Measurements from ENCODE around the gene ACOX3.
A peak's percentile ranks its signal among the peaks of the same experiment; 100 is the strongest.

ACOX3 gene

GRCh38 chr4:8439168-8439567 is 1.4 kb downstream of the ACOX3 start:
- Histone ChIP-seq H2AFZ (ENCODE audit: low read length) (no peak overlapping the region), H3K4me2 (ENCODE audit: low read depth, low read length, poor library complexity, severe bottlenecking) (peak overlapping the region; percentile 75), H3F3A (ENCODE audit: low read depth) (no peaks in the 10 kb centered on the region), H3K9me3 (ENCODE audit: insufficient read depth, low read depth, low read length) (no peaks in the 10 kb centered on the region), H3K36me3 (ENCODE audit: insufficient read depth, low read length) (no peaks in the 10 kb centered on the region), H3K4me3 (ENCODE audit: low read length, poor library complexity, severe bottlenecking) (peak overlapping the region; percentile 92), H3K9me2 (replicated peaks; ENCODE audit: low read depth, low read length) (no peaks in the 10 kb centered on the region), H4K20me1 (ENCODE audit: insufficient read depth, low read length, poor library complexity, severe bottlenecking) (peaks cover 4% of the 10 kb centered on the region), H3K79me2 (ENCODE audit: insufficient read depth, low read length) (peaks cover 54% of the 10 kb centered on the region), H3K9ac (ENCODE audit: low read depth, low read length, poor library complexity, severe bottlenecking) (peak overlapping the region; percentile 0), H3K4me1 (ENCODE audit: insufficient read depth, low read length, poor library complexity, severe bottlenecking) (peaks cover 27% of the 10 kb centered on the region), H3K27me3 (ENCODE audit: insufficient read depth, low read length, poor library complexity, severe bottlenecking) (no peaks in the 10 kb centered on the region)
- TF ChIP-seq EZH2phosphoT487 (IDR thresholded peaks at IDR 0.05; ENCODE audit: borderline replicate concordance) (no peak), CTCF (conservative IDR thresholded peaks at IDR 0.05; ENCODE audit: low read length) (no peak)

DNA sequence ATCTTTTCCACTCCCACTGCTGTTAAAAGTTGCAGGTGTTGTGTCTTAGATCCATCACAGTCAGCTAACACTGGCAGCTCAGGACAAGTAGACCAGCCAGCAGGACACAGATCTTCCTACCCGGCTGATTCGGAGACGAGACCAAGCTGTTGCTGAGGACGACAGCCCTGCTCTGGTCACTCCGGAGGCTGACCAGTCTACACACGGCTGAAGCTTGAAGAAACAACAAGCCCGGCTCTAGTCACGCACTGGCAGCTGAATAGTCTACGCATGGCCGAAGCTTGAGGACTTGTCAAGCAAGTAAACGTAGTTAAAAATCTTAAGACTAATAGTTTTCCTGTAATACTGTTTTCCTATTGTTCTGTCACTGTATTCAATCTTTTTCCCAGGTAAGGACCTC is 1.8 kb downstream of the ACOX3 start:
- Histone ChIP-seq H3K4me2 (ENCODE audit: low read depth, low read length, poor library complexity, severe bottlenecking) (peak overlapping the region; percentile 75), H3K9ac (ENCODE audit: low read depth, low read length, poor library complexity, severe bottlenecking) (peak overlapping the region; percentile 0), H3F3A (ENCODE audit: low read depth) (no peaks in the 10 kb centered on the region), H3K4me1 (ENCODE audit: insufficient read depth, low read length, poor library complexity, severe bottlenecking) (peaks cover 27% of the 10 kb centered on the region), H3K9me3 (ENCODE audit: insufficient read depth, low read depth, low read length) (no peaks in the 10 kb centered on the region), H3K9me2 (replicated peaks; ENCODE audit: low read depth, low read length) (no peaks in the 10 kb centered on the region), H3K79me2 (ENCODE audit: insufficient read depth, low read length) (peaks cover 50% of the 10 kb centered on the region), H4K20me1 (ENCODE audit: insufficient read depth, low read length, poor library complexity, severe bottlenecking) (peaks cover 4% of the 10 kb centered on the region), H3K4me3 (ENCODE audit: low read length, poor library complexity, severe bottlenecking) (peak overlapping the region; percentile 92), H3K36me3 (ENCODE audit: insufficient read depth, low read length) (no peaks in the 10 kb centered on the region), H2AFZ (ENCODE audit: low read length) (no peak overlapping the region), H3K27me3 (ENCODE audit: insufficient read depth, low read length, poor library complexity, severe bottlenecking) (no peaks in the 10 kb centered on the region)
- TF ChIP-seq EZH2phosphoT487 (IDR thresholded peaks at IDR 0.05; ENCODE audit: borderline replicate concordance) (no peak), CTCF (conservative IDR thresholded peaks at IDR 0.05; ENCODE audit: low read length) (no peak)

DNA sequence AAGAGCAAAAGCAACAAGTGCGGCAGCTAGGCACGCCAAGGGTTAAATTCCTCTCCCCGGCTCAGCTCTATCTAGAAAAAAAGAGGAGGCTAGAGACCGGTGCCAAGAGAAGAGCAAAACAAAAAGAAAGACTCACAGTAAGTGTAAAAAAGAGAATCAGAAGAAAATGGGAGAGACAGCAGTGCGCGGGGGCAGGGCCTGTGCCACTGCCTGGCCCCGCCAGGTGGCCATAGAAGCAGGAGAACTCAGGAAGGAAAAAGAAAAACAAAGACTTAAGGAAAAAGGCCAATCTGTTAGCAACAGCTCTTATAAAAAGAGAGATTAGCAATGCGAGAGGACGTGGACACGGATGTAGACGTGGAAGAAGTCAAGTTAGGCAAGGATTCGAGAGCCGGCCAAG is 3.2 kb downstream of the ACOX3 start:
- no peaks in the 10 kb centered on the region for H3K36me3 ChIP-seq (ENCODE audit: insufficient read depth, low read length)
- peaks cover 15% of the 10 kb centered on the region for H3K4me1 ChIP-seq (ENCODE audit: insufficient read depth, low read length, poor library complexity, severe bottlenecking)
- no peaks in the 10 kb centered on the region for H3F3A ChIP-seq (ENCODE audit: low read depth)
- TF ChIP-seq EZH2phosphoT487 (IDR thresholded peaks at IDR 0.05; ENCODE audit: borderline replicate concordance): no peak
- no peak for TF ChIP-seq CTCF (conservative IDR thresholded peaks at IDR 0.05; ENCODE audit: low read length)
- no peaks in the 10 kb centered on the region for H3K9me2 ChIP-seq (replicated peaks; ENCODE audit: low read depth, low read length)
- H3K79me2 ChIP-seq (ENCODE audit: insufficient read depth, low read length): peaks cover 35% of the 10 kb centered on the region
- H3K27me3 ChIP-seq (ENCODE audit: insufficient read depth, low read length, poor library complexity, severe bottlenecking): no peaks in the 10 kb centered on the region
- no peaks in the 10 kb centered on the region for H3K9me3 ChIP-seq (ENCODE audit: insufficient read depth, low read depth, low read length)
- H2AFZ ChIP-seq (ENCODE audit: low read length): no peak overlapping the region
- no peaks in the 10 kb centered on the region for H4K20me1 ChIP-seq (ENCODE audit: insufficient read depth, low read length, poor library complexity, severe bottlenecking)
- H3K9ac ChIP-seq (ENCODE audit: low read depth, low read length, poor library complexity, severe bottlenecking): no peak overlapping the region
- no peak overlapping the region for H3K4me3 ChIP-seq (ENCODE audit: low read length, poor library complexity, severe bottlenecking)
- peak overlapping the region; percentile 41 for H3K4me2 ChIP-seq (ENCODE audit: low read depth, low read length, poor library complexity, severe bottlenecking)
